ENCODE measurements around the gene RTEL1.
A peak's percentile ranks its signal among the peaks of the same experiment; 100 is the strongest.

Gene RTEL1

DNA sequence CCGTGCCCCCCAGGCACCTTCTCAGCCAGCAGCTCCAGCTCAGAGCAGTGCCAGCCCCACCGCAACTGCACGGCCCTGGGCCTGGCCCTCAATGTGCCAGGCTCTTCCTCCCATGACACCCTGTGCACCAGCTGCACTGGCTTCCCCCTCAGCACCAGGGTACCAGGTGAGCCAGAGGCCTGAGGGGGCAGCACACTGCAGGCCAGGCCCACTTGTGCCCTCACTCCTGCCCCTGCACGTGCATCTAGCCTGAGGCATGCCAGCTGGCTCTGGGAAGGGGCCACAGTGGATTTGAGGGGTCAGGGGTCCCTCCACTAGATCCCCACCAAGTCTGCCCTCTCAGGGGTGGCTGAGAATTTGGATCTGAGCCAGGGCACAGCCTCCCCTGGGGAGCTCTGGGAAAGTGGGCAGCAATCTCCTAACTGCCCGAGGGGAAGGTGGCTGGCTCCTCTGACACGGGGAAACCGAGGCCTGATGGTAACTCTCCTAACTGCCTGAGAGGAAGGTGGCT, 39.3 kb downstream of the RTEL1 start:
- H3K4me3 Mint-ChIP-seq, result peak overlapping the region; percentile 50 to 73
- peak overlapping the region; percentile 87 for H3K27ac Mint-ChIP-seq
- no peaks in the 10 kb centered on the region for H3K9me3 Mint-ChIP-seq
- peaks cover 19 to 46% of the 10 kb centered on the region in 2 donors for H3K4me1 Mint-ChIP-seq
- peaks cover 10 to 35% of the 10 kb centered on the region in 2 donors for H3K36me3 Mint-ChIP-seq
- ATAC-seq (replicated peaks), result peak; percentile 11 to 27
- no peaks in the 10 kb centered on the region for H3K27me3 Mint-ChIP-seq
- no peak for DNase-seq

DNA sequence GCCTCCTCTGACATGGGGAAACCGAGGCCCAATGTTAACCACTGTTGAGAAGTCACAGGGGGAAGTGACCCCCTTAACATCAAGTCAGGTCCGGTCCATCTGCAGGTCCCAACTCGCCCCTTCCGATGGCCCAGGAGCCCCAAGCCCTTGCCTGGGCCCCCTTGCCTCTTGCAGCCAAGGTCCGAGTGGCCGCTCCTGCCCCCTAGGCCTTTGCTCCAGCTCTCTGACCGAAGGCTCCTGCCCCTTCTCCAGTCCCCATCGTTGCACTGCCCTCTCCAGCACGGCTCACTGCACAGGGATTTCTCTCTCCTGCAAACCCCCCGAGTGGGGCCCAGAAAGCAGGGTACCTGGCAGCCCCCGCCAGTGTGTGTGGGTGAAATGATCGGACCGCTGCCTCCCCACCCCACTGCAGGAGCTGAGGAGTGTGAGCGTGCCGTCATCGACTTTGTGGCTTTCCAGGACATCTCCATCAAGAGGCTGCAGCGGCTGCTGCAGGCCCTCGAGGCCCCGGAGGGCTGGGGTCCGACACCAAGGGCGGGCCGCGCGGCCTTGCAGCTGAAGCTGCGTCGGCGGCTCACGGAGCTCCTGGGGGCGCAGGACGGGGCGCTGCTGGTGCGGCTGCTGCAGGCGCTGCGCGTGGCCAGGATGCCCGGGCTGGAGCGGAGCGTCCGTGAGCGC, 39.9 kb downstream of the RTEL1 start:
- DNase-seq, result no peak

DNA sequence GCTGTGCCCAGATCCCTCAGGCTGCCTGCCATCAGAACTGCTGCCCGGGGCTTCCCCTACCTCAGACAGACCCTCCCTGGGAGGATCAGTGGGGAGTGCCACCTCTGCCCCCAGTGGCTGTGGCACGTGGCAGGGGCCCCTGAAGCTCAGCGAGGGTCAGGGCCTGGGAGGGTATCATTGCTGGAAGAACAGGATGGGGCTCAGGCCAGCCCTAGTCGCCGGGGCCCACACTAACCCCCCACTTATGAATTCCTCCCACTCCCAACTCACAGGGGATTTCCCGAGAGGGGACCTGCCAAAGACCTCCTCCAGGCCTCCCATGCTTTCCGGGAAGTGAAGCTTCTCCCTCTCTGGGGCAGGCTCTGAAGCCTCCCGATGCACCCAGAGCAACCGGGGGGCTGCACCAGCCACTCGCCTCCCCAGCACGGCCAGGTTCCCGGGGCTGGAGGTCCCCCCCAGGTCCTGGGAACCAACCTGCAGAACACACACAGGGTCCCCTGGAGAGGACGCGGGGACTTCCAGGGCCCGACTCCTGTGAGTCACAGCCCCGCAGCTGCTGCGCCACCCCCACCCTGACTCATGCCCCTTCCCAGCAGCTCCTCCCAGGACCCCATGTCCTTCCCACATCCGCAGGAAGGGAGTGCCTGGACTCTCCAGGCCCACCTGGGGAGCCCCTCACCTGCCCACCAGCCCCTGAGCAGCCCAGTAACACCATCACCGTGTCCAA, 40.8 kb downstream of the RTEL1 start:
- Mint-ChIP-seq H3K27ac (peak overlapping the region; percentile 83), H3K4me3 (peak overlapping the region in 1 of 2 donors; percentile 37)

More for the DNA sequence above, 39.9 kb downstream of the RTEL1 start:
- Mint-ChIP-seq H3K9me3 (no peaks in the 10 kb centered on the region), H3K27ac (peak overlapping the region; percentile 51), H3K27me3 (no peaks in the 10 kb centered on the region), H3K36me3 (peaks cover 10 to 32% of the 10 kb centered on the region in 2 donors), H3K4me1 (peaks cover 17 to 48% of the 10 kb centered on the region in 2 donors), H3K4me3 (no peak overlapping the region)
- ATAC-seq (replicated peaks), result no peak

DNA sequence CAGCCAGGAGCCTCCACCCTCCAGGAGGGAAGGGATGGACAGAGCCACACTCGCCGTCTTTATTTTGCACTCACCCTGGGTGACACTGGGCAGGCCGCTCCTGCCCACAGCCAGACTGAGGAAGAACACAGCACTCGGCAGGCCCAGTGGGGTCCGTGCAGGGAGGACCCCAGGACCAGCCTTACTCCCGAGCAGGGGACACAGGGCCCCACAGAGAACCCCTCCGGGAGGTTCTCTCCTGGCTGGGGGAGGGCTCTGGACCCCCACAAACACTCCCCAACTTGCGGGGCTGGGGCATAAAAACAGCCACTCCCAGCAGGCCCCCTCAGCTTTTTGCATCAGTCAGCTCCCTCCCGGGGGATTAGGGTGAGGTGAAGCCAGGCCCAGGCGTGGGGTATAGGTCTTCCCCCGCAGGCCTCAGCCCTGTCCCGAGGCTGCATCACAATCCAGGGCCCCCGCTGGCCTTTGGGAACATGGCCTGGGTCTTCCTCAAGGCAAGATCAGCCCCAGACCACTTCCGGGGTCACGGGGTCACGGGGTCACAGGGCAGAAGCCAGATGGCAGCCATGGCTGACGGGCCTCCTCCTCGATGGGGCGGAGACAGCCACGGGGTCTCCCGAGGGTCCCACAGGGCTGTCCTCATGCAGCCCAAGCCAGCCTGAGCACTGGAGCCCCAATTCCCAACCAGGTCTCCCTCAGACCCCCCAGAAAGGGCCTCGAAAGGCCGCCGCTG, 41.5 kb downstream of the RTEL1 start:
- Mint-ChIP-seq H3K27me3 (no peaks in the 10 kb centered on the region), H3K36me3 (peaks cover 12 to 26% of the 10 kb centered on the region in 2 donors), H3K4me1 (peaks cover 17 to 43% of the 10 kb centered on the region in 2 donors), H3K27ac (peak overlapping the region; percentile 83), H3K4me3 (no peak overlapping the region), H3K9me3 (no peaks in the 10 kb centered on the region)
- ATAC-seq (replicated peaks) (no peak), DNase-seq (no peak)

More for the DNA sequence above, 40.8 kb downstream of the RTEL1 start:
- Mint-ChIP-seq H3K36me3 (peaks cover 8 to 27% of the 10 kb centered on the region in 2 donors), H3K4me1 (peaks cover 17 to 44% of the 10 kb centered on the region in 2 donors), H3K9me3 (no peaks in the 10 kb centered on the region), H3K27me3 (no peaks in the 10 kb centered on the region)
- DNase-seq, result no peak
- peak in 1 of 2 donors; percentile 24 for ATAC-seq (replicated peaks)

DNA sequence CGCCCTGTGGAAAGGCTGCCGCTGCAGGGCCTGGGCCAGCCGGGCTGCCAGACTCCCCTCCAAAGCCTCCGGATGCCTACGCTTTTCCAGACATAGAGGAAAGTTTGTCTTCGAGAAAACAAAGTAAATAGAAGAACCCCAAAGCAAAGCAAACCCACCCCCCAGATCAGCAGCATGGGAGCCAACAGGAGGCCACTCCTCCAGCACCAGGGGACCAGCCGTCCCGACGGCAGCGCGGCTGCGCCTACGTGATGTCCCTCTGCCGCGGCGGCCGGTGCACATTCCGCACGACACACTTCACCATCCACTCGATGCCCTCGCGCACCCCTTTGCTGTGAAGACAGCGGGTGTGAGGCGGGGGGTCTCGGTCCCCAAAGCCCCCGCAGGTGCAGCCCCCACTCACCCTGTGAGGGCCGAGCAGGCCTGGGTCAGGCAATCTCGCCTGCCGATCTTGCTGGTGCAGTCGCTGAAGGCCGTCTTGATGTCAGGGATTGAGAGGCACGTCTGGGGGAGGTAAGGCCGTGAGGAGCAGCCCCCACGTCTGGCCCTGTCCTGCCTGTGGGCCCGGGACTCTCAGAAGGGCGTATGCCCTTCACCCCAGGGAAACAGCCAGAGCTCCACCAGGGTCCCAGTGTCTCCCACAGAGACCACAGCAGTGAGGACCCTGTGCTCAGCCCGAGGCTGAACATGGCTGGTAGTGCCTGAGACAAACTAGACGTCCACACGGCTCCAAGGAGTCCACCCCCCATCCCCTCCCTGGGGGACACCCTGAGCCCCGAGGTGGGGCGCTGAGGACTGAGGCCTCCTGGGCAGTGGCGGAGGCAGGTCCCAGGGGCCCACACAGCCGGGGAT, 42.3 kb downstream of the RTEL1 start:
- DNase-seq, result no peak
- ATAC-seq (replicated peaks), result no peak
- H3K27ac Mint-ChIP-seq, result peak overlapping the region; percentile 73
- no peaks in the 10 kb centered on the region for H3K27me3 Mint-ChIP-seq
- no peaks in the 10 kb centered on the region for H3K9me3 Mint-ChIP-seq
- peaks cover 19 to 49% of the 10 kb centered on the region in 2 donors for H3K4me1 Mint-ChIP-seq
- H3K36me3 Mint-ChIP-seq, result peaks cover 15 to 33% of the 10 kb centered on the region in 2 donors
- H3K4me3 Mint-ChIP-seq, result no peak overlapping the region

DNA sequence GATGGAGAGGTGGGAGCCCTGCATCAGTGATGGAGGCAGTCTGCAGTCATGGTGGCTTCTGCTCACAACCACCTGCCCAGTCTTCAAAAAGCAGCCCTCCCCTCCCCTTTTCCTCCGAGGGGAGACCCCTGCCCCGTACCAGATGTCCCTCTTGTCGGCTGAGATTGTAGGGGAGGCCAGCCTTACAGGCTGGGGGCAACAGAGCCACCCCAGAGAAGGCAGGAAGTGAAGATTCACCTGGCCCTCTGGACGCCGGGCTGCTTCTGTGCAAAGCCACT, 42.9 kb downstream of the RTEL1 start:
- ATAC-seq (replicated peaks), result no peak

DNA sequence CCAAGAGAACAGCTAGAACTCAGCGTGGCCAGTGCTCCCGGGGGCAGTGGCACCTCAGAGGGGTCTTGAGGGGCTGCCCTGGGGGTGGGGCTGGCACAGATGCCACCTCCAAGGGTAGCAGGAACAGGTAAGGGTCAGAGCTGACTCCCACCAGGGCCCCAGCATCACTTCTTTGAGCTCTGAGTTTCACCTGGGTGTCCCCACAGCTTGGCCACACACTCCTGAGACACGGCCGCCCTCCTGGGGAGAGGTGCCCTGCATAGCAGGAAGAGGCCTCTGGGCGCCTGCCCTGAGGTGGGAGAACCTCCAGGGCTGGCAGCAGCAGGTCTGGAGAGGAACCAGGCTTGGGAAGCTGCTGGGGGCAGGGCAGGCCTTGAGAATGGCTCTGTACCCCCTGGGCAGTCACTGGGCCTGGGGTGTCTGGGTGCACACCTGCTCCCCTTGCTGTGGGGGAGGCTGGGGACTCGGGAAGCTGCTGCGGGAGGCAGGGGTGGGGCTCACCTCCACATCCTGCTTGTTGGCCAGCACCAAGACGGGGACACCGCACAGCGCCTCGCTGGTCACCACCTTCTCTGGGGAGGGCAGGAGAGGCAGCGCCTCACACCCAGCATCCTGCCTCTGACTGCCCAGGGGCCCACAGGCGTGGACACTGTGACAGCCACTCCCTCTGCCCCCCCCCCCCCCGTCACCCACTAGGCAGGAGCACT, 43.4 kb downstream of the RTEL1 start:
- H3K4me1 Mint-ChIP-seq, result peaks cover 19 to 52% of the 10 kb centered on the region in 2 donors
- H3K4me3 Mint-ChIP-seq, result no peak overlapping the region
- H3K27ac Mint-ChIP-seq, result peak overlapping the region; percentile 14
- no peaks in the 10 kb centered on the region for H3K27me3 Mint-ChIP-seq
- no peaks in the 10 kb centered on the region for H3K9me3 Mint-ChIP-seq
- H3K36me3 Mint-ChIP-seq, result peaks cover 15 to 36% of the 10 kb centered on the region in 2 donors
- DNase-seq (no peak), ATAC-seq (replicated peaks) (no peak)

More for the DNA sequence above, 42.9 kb downstream of the RTEL1 start:
- Mint-ChIP-seq H3K4me1 (peaks cover 21 to 52% of the 10 kb centered on the region in 2 donors), H3K4me3 (no peak overlapping the region), H3K9me3 (no peaks in the 10 kb centered on the region), H3K36me3 (peaks cover 15 to 36% of the 10 kb centered on the region in 2 donors), H3K27me3 (no peaks in the 10 kb centered on the region), H3K27ac (no peak overlapping the region)
- no peak for DNase-seq

DNA sequence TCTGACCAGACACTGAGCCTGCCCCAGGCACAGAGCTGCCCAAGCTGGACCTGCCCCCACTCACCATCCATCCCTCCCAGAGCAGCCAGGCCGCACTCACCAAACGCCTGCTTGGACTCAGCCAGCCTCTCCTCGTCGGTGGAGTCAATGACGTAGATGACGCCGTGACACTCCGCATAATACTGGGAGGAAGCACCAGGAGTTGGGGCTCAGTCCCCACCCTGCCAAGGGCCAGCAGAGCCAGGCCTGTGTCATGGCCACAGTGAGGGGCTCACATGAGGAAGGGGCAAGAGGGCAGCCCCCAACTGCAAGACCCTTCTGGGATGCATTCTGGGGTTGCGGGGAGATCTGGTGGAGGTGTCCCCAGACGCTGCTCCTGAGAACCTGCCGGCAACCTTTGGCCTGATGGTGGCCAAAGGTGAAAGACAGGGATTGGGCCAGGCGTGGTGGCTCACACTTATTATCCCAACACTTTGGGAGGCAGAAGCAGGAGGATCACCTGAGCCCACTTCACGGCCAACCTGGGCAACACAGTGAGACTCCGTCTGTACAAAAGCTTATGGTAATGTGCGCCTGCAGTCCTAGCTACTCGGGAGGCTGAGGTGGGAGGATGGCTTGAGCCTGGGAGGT, 44.0 kb downstream of the RTEL1 start:
- peaks cover 24 to 52% of the 10 kb centered on the region in 2 donors for H3K4me1 Mint-ChIP-seq
- no peak for ATAC-seq (replicated peaks)
- peak overlapping the region; percentile 14 for H3K27ac Mint-ChIP-seq
- H3K9me3 Mint-ChIP-seq, result no peaks in the 10 kb centered on the region
- DNase-seq, result no peak
- H3K27me3 Mint-ChIP-seq, result no peaks in the 10 kb centered on the region
- H3K36me3 Mint-ChIP-seq, result peaks cover 15 to 40% of the 10 kb centered on the region in 2 donors
- H3K4me3 Mint-ChIP-seq, result peak overlapping the region; percentile 25 to 53

DNA sequence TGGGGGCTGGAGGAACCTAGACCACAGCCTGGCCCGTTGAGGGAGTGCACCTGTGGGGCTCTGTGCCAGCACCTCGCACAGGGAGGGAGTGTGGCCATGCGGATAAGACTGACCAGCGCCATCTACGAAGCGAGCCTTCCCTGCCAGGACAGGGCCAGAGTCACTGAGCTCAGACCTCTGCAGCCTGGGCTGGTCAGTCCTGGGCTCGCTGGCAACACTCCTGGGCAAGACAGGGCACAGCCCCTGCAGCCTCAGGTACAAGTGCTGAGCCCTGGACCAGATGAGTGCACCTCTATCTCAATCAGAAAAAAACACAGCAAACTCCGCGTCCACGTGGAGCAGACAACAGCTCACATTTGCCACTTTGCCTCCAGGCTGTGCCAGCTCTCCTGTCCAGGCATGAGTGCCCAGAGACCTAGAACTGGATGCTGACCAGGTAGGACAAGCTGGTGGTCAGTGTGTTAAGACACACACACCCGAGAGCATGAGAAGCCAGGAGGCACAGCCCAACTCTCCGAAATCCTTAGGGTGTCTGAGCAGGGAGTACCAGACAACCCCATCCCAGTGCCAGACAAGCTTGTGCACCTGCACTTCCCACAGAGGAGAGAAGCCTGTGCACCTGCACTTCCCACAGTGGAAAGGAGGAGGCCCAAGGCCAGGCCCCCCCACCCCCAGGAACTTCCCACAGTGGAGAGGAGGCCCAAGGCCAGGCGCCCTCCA, 44.8 kb downstream of the RTEL1 start:
- Mint-ChIP-seq H3K27ac (no peak overlapping the region), H3K27me3 (no peaks in the 10 kb centered on the region), H3K4me1 (peaks cover 19 to 46% of the 10 kb centered on the region in 2 donors), H3K4me3 (no peak overlapping the region), H3K36me3 (peaks cover 11 to 36% of the 10 kb centered on the region in 2 donors), H3K9me3 (no peaks in the 10 kb centered on the region)
- ATAC-seq (replicated peaks), result no peak
- DNase-seq, result no peak

DNA sequence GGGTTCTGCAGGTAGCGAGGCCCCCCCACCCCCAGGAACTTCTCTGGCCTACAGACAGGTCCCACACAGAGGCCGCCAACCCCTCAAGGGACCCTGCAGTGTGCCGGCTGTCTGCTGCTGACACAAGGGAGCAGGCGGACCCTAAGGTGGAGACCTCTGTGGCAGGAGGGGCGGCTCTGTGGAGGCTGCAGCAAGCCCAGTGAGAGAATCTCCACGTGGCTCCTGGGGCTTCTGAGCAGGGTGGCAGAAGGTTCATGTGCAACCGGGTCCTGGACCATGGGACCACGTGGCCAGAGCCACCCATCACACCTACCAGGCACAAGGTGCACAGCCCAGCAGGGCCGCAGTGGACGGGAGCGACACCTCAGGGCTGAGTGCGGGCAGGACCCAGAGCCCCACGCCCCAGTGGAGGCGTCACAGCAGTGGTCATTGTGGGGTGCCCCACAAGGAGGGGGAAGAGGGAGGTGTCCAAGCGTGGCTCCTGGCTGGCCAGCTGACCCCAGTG, 45.4 kb downstream of the RTEL1 start:
- Mint-ChIP-seq H3K27me3 (no peaks in the 10 kb centered on the region), H3K4me1 (peaks cover 19 to 45% of the 10 kb centered on the region in 2 donors), H3K36me3 (peaks cover 13 to 37% of the 10 kb centered on the region in 2 donors), H3K27ac (no peak overlapping the region), H3K9me3 (no peaks in the 10 kb centered on the region), H3K4me3 (no peak overlapping the region)
- no peak for ATAC-seq (replicated peaks)
- peak; percentile 0 for DNase-seq

DNA sequence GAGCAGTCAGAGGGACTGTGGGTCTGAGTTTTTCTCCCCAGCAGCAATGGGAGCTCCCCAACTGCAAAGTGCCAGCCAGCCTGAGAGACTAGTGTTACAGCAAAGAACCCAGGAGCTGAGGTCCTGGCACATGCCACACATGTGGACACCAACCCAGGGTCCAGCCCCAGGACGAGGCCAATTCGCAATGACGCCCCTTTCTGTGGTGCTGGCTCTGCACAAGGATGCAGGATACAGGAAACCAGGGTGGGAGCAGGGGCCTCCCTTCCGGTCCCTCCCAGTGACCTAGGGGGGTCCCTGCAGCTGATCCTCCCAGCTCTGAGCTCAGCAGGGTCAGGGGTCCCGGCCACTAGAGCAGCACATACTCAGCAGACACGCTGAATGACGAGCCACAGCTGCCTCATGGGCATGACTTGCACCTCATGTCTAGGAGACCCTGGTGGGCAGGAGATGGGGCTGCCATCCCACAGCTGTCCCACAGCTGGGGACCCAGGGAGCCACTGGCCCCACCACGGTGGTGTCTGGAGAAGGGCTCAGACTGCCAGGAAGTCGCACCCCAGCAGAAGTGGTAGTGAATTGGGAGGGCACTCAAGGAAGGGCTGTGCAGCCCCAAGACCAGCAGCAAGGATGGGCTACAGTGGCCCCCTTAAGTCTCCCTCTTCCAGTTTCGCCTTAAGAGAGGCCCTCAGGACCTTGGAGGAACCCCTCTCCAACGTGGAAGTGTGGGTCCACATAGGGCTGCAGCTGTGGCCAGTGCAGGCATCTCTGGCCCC, 46.0 kb downstream of the RTEL1 start:
- peak overlapping the region; percentile 56 for H3K27ac Mint-ChIP-seq
- peaks cover 16 to 42% of the 10 kb centered on the region in 2 donors for H3K36me3 Mint-ChIP-seq
- ATAC-seq (replicated peaks), result no peak
- H3K4me1 Mint-ChIP-seq, result peaks cover 25 to 46% of the 10 kb centered on the region in 2 donors
- DNase-seq, result peak; percentile 0
- H3K27me3 Mint-ChIP-seq, result no peaks in the 10 kb centered on the region
- H3K9me3 Mint-ChIP-seq, result no peaks in the 10 kb centered on the region
- no peak overlapping the region for H3K4me3 Mint-ChIP-seq

DNA sequence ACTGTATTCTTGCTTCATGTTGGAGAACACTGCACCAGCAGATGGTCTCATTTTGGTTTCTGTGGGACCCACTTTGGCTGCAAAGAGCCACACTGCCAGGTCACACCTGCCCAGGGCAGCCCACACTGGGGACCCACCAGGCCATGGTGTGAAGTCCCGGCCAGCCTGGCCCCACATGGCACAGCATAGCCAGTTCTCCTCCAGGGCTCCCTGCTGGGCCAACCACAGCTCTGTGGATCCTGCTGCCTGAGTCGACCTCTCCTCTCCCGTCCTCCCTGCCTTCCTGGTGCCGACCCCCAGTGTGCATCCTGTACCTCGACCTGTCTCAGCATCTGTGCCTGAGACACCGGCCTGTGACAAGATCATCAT, 46.6 kb downstream of the RTEL1 start:
- Mint-ChIP-seq H3K4me1 (peaks cover 24 to 44% of the 10 kb centered on the region in 2 donors), H3K27ac (peak overlapping the region; percentile 31), H3K36me3 (peaks cover 16 to 39% of the 10 kb centered on the region in 2 donors), H3K9me3 (no peaks in the 10 kb centered on the region), H3K4me3 (no peak overlapping the region), H3K27me3 (no peaks in the 10 kb centered on the region)
- ATAC-seq (replicated peaks) (no peak), DNase-seq (peak; percentile 0)

Data from stimulated activated naive B cell treated with anti-CD40 and anti-IgM and Interleukin-4, amounts not matched to agents 10 μg/mL and 1 μg/mL and 100 μg/mL, for 72 hours (primary cell).